Skin epidermis (tissue), 12 donors: Measurements from ENCODE around the gene DCDC2.
A peak's percentile ranks its signal among the peaks of the same experiment; 100 is the strongest.
"Not testable (repeated sequence)": the region's sequence is repeated elsewhere in the genome, so short reads cannot be mapped to it uniquely, and the experiment has no call there.

ENCODE experiments used
- H3K27ac ChIP-seq, 21 experiments: fragments of 200-600 bp; sonication (generic) in 11 of 21; one replicate each; pipeline ENCODE4 v1.5.0; 2020; ENCODE audit warnings: mild to moderate bottlenecking in 3 of 21, inconsistent platforms in 2 of 21, moderate library complexity in 2 of 21
- H3K4me3 ChIP-seq, 7 experiments: fragments of 200-600 bp; sonication (generic) in 2 of 7; one replicate each; pipeline ENCODE4 v1.5.0; 2020; ENCODE audit warnings: inconsistent platforms in 2 of 7, mild to moderate bottlenecking in 2 of 7, moderate library complexity in 1 of 7

Gene DCDC2

DNA sequence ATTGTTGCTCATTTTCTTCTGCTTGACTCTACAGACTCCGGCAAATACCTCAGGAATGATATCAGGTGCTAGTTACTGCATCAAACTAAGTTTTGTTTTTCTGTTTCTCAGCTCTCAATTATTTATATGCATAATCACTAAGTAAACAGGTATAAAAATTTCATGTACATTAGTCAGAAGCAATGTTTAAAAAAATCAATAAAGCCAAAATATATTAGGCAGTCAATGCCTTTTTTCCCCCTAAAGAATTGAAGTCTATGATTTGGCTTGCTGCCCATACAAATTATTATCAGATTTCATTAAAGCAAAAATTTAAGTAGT is 24.3 kb upstream of the DCDC2 start:
- Histone ChIP-seq H3K4me3 (no peak overlapping the region), H3K27ac (no peak overlapping the region)

DNA sequence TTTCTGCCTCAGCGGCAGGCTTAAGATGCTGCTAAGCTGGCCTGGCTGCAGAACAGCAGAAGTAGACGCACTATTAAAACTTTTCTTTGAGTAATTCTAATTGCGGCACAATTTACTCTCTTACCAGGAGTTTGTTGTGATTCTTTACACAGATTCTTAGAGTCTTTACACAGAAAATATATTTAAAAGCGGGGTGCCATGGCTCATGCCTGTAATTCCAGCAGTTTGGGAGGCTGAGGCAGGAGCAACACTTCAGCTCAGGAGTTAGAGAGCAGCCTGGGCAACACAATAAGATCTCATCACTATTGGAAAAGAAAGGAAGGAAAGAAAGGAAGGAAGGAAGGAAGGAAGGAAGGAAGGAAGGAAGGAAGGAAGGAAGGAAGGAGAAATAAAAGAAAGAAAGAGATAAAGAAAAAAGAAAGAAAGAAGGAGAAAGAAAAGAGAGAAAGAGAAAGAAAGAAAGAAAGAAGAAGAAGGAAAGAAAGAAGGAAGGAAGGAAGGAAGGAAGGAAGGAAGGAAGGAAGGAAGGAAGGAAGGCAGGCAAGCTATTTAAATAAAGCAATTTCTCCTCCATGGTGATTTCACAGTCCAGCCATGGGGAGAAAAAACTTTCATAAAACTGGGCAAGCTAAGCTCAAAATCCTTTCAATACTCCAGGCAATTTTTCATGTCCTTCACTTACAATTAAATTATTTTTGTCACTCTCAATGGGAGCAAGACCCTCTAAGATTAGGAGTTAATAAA is 23.8 kb upstream of the DCDC2 start:
- Histone ChIP-seq H3K4me3 (no peak overlapping the region), H3K27ac (no peak overlapping the region)

DNA sequence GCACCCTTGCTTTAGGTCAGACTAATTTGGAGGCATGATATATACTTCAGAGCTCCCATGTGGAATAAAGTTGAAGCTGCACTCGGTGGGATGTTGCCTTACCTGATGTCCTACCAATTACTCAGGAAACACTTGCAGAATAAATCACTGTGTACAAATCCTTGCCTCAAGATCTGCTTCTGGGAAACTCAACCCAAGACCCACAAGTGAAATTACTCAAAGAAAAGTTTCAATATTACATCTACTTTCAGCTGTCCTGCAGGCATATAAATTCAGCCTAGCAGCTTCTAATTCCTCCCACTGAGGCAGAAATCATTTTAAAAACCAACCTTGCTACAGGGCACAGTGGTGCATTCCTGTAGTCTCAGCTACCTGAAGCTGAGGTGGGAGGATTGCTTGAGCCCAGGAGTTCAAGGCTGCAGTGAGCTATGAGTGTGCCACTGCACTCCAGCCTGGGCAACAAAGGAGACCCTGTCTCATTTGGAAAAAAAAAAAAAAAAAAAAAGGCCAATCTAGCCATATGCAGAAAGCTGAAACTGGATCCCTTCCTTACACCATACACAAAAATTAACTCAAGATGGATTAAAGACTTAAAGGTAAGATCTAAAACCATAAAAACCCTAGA is 20.7 kb upstream of the DCDC2 start:
- H3K27ac ChIP-seq: no peak overlapping the region

GRCh38 chr6:24376871-24377270 is 19.0 kb upstream of the DCDC2 start:
- Histone ChIP-seq H3K4me3 (no peak overlapping the region), H3K27ac (no peak overlapping the region)

More for the DNA sequence above, 20.7 kb upstream of the DCDC2 start:
- no peak overlapping the region for H3K4me3 ChIP-seq

GRCh38 chr6:24374612-24375011 is 16.8 kb upstream of the DCDC2 start:
- H3K4me3 ChIP-seq: no peak overlapping the region

GRCh38 chr6:24365103-24365633 is 7.3 kb upstream of the DCDC2 start:
- H3K27ac ChIP-seq, H3K4me3 ChIP-seq: not testable (repeated sequence)

More at GRCh38 chr6:24374612-24375011, 16.8 kb upstream of the DCDC2 start:
- H3K27ac ChIP-seq: no peak overlapping the region

- H3K27ac ChIP-seq, H3K4me3 ChIP-seq: not testable (repeated sequence)
Observed at GRCh38 chr6:24362363-24362762, 4.5 kb upstream of the DCDC2 start.

DNA sequence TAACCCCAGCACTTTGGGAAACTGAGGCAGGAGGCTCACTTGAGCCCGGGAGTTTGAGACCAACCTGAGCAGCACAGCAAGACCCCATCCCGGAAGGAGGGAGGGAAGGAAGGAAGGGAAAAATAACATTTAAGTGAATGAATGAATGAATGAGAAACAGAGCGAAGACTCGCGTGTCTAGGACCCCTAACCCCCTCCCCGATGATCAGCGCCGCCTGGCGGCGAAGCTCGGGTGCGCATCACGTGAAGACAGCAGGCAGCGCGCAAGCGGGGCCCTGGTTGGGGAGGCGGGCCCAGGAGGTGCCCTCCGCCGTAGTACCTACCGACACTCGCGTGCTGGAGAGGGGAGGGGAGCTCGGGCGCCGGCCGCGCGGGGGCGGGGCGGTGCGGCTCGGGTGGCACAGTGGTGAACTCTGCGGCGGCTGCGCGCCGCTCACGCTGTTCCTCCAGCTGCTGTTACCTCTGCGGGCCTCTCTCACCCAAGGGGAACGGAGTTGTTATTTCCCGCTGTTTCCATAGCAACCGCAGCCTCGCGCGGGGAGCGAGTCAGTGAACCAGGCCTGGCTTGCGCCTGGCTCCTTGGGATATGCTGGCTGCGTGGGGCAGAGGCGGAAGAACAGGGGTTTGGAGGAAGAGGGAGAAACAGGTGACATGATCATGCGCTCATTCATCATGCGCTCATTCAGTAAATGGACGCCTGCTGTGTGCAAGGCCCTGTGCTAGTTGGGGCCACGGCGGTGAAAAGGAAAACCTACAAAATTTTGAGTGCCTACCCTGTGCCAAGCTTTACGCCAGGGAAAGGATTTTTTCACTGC is 2.0 kb upstream of the DCDC2 start:
- no peak overlapping the region for H3K27ac ChIP-seq
- H3K4me3 ChIP-seq: peak overlapping the region; percentile 20 to 46 (median 29)

- Histone ChIP-seq H3K4me3 (peak overlapping the region in 2 of 7 experiments; percentile 21 to 28), H3K27ac (no peak overlapping the region)
Observed at GRCh38 chr6:24358219-24358821, 461 bp upstream of the DCDC2 start.

- H3K27ac ChIP-seq: no peak overlapping the region
Observed at GRCh38 chr6:24356310-24356973, 1.4 kb downstream of the DCDC2 start.

GRCh38 chr6:24355393-24355792 is 2.5 kb downstream of the DCDC2 start:
- no peak overlapping the region for H3K27ac ChIP-seq

More at GRCh38 chr6:24356310-24356973, 1.4 kb downstream of the DCDC2 start:
- H3K4me3 ChIP-seq: no peak overlapping the region

DNA sequence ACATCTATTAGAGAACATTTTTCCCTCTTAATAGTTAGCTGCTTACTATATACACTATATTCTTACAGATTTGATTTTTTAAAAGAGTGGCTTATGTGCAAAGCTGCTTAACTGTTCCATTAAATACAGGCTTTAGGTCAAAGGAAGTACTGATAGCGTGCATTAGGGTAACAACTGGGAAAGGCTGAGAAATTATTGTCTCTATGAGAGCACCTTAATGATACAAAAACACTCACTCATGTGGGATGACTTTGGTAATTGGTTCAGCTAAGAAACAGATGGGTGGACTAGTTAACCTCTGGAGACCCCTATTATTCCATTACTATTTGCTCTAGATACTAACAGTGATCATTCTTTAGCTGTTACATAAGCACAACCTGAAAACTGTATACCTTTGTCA is 4.0 kb downstream of the DCDC2 start:
- no peak overlapping the region for H3K4me3 ChIP-seq
- no peak overlapping the region for H3K27ac ChIP-seq

More at GRCh38 chr6:24355393-24355792, 2.5 kb downstream of the DCDC2 start:
- H3K4me3 ChIP-seq: no peak overlapping the region

DNA sequence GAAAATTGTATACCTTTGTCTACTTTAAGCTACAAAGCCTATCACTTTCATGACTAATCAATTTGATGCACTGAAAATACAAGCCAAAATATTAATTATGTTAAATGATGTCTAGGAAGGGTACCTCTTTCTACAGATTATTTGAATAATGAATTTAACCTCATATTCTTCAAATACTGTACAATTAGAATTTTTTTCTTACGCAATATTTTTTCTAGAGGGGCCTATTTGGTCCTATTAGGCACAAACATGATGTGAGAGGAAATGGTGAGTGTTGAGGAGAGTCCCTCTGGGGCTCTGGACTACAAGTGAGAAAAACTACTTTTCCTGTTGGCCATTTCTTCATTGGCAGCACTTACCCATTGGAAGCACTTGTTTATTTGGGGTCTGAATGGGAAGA is 5.4 kb downstream of the DCDC2 start:
- Histone ChIP-seq H3K27ac (no peak overlapping the region), H3K4me3 (no peak overlapping the region)

DNA sequence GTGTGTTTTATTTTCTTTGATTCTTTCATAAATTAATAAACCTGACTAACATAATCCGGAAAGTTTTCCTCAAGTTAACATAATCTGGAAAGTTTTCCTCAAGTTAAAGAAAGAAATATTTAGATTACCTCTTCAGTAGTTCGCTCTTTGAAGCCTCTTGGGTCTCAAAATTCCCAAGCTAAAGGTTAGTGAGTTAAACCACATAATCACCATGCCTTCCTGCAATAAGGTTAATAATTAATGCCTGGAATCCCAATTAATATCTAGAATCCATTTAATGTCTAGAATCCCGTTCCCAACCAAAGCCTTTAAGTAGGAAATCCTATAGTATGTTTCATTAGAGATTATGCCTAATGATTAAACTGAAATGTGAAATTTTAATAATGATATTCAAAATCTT is 12.9 kb downstream of the DCDC2 start:
- H3K4me3 ChIP-seq: no peak overlapping the region

DNA sequence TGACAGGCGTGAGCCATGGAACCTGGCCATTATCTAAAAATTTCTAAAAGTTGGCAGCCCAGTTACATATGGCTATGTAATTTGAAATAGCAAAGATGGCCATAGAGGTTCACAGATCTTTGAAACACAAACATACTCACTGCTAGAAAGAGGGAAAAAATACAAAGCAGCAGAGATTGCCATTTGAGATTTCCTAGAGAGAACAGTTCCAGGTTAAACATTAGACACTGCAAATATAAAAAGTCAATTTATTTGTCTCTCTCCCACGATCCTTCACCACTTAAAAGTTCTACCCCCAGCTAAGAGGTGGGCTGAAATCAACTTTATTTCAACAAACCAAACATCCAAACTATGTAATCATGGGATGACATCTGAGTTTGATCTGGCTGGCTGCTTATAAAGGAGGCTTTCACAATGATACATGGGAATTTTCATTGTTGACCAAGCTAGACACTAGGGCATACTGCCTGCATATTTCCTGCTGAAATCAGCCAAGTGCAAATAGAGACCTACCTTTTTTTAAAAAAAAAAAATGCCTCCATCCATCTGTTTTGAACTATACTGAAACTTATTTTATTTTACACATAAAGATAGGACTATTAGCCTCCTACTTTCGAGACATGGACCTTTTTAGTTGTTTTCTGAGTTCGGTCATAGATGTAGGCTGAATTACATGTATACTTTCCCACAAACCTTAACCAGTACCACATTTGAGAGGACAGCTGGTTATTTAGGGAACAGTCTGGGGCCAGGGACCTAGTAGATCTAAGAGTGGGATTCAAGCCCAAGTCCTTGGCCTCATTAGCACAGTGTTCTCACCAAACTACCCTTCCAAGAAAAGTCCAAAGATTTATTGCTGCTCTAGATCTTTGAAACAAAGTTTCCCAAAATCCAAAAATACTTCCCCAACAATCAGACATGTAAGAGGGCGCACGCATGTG is 16.6 kb downstream of the DCDC2 start:
- peak overlapping the region in 2 of 21 experiments; percentile 9 to 19 for H3K27ac ChIP-seq
- no peak overlapping the region for H3K4me3 ChIP-seq

More for the DNA sequence above, 12.9 kb downstream of the DCDC2 start:
- no peak overlapping the region for H3K27ac ChIP-seq

DNA sequence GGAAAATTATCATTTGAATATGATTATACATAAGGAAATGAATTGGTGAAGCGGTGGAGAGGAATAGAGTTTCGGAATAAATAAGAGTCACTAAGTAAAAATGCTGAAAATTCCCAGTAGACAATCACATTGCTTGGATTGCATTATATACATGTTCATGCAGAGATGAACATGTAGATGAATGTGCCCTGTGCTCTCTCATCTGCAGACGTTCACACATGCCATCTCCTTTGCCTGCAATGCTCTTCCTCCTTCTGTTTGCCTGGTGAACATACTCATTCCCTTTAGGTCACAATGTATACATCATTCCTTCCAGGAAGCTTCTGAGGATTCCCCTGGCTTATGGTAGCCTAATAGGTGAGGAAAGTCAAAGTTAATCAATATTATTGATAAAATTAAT is 17.9 kb downstream of the DCDC2 start:
- Histone ChIP-seq H3K27ac (no peak overlapping the region), H3K4me3 (no peak overlapping the region)

- Histone ChIP-seq H3K27ac (no peak overlapping the region), H3K4me3 (no peak overlapping the region)
Observed at GRCh38 chr6:24334285-24334684, 23.6 kb downstream of the DCDC2 start.

DNA sequence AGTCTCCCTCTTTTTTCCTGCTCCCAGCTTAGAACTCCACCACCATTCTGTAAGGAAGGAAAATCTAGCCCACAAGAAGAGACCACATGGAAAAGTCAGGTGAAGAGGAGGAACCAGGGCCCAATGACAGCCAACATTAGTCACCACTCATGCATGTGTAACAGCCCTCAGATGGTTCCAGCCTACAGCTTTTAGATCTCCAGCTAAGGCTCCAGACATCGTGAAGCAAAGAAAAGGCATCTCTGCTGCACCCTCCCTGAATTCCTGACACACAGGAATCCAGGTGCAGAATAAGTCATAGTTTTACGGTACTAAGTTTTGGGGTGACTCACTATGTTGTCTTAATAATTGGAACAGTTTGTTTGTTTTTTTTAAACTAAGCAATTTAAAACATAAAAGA is 25.5 kb downstream of the DCDC2 start:
- Histone ChIP-seq H3K4me3 (no peak overlapping the region), H3K27ac (no peak overlapping the region)
